Measurements from ENCODE around the gene BPI. TPM values are rescaled to one million over a fixed set of nuclear protein-coding genes. Genes with fewer than 3 reads are reported as not detected.

The BPI gene
- total RNA-seq, 4 donors from 2014 or later: 0.66 to 0.92 TPM; not detected in 2

DNA sequence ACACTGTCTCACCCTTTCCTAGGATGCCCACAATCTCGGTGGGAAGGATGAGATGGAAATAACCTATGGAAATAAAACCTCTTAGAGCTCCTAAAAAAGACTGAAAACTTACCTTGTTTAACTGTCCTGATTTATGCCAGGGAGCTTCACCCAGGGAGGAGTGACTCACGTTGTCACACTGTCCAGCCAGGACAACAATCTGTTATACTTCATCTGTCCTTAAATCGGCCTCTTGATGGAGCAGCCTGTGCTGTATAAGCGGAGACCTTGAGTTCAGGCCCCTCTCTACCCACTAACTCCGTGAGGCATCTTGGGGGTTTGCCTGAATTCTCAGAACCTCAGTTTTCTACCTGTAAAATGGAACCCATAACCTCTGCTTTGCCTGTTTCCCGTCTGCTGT, 34.2 kb upstream of the BPI start:
- H3K4me3 ChIP-seq: no peak overlapping the region
- DNase-seq (ENCODE audit: extremely low spot score): no peak
- no peak overlapping the region for H3K27ac ChIP-seq (replicated peaks in 1 of 4)
- intact Hi-C loops (cut with DNase I): no loop called here
- 88% methylated on average over 6 of the region's 6 CpGs for WGBS
- H3K9me3 ChIP-seq: no peaks in the 10 kb centered on the region
- TF ChIP-seq POLR2AphosphoS5 (IDR thresholded peaks at IDR 0.05): no peak
- no peak for TF ChIP-seq POLR2A (IDR thresholded peaks at IDR 0.05; ENCODE audit: low read depth)
- no peak for TF ChIP-seq EP300 (IDR thresholded peaks at IDR 0.05)
- TF ChIP-seq, protein P1, sequence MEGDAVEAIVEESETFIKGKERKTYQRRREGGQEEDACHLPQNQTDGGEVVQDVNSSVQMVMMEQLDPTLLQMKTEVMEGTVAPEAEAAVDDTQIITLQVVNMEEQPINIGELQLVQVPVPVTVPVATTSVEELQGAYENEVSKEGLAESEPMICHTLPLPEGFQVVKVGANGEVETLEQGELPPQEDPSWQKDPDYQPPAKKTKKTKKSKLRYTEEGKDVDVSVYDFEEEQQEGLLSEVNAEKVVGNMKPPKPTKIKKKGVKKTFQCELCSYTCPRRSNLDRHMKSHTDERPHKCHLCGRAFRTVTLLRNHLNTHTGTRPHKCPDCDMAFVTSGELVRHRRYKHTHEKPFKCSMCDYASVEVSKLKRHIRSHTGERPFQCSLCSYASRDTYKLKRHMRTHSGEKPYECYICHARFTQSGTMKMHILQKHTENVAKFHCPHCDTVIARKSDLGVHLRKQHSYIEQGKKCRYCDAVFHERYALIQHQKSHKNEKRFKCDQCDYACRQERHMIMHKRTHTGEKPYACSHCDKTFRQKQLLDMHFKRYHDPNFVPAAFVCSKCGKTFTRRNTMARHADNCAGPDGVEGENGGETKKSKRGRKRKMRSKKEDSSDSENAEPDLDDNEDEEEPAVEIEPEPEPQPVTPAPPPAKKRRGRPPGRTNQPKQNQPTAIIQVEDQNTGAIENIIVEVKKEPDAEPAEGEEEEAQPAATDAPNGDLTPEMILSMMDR (IDR thresholded peaks at IDR 0.05): no peak
- H3K27me3 ChIP-seq: no peaks in the 10 kb centered on the region
- no peaks in the 10 kb centered on the region for H3K36me3 ChIP-seq
- peaks cover 12 to 35% (median 24%) of the 10 kb centered on the region in 4 donors for H3K4me1 ChIP-seq

DNA sequence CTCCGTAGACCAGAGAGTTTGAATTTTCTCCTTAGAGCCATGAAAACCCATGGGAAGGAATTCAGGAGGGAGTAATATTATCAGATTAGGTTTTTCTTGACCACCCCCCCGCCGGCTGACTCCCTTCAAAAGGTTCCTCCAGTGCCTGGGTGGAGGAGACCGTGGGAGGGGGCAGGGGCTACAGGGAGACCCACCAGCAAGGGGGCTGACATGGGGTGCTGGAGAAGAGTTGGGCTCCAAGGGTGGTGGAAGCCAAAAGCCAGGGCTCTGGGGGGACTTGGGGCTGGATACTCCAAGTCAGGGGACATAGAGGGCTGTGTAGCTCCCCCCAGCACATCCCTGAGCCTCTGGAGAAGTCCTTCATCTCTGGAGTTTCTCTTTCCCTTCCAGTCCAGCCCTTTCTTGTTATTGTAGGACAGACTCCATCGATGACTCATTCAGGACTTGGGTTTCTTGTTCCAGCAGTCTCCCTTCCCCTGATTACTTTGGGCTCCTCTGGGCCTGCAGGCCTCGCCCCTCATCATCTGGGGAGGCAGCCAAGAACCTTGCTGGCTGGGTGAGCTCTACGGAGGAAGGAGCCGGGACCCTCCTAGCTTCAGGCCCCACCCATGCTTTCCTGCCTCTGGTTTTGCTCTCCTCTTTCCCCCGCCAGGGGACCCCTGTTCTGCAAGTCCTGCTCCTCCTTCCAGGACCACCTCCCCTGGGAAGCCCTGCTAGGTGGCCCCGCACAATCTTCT, 32.9 kb upstream of the BPI start:
- Histone ChIP-seq H3K27me3 (no peaks in the 10 kb centered on the region), H3K27ac (replicated peaks in 1 of 4) (peak overlapping the region; percentile 9 to 62 (median 55)), H3K36me3 (no peaks in the 10 kb centered on the region), H3K4me3 (no peak overlapping the region), H3K4me1 (peaks cover 12 to 35% (median 24%) of the 10 kb centered on the region in 4 donors), H3K9me3 (no peaks in the 10 kb centered on the region)
- intact Hi-C loops (cut with DNase I): no loop called here
- 53% methylated on average over 10 of the region's 10 CpGs for WGBS
- TF ChIP-seq EP300 (IDR thresholded peaks at IDR 0.05) (no peak), POLR2AphosphoS5 (IDR thresholded peaks at IDR 0.05) (peak in 1 of 2 donors; percentile 51), POLR2A (IDR thresholded peaks at IDR 0.05; ENCODE audit: low read depth) (no peak)
- TF ChIP-seq, protein P1 (IDR thresholded peaks at IDR 0.05): no peak
- DNase-seq (ENCODE audit: extremely low spot score): no peak

DNA sequence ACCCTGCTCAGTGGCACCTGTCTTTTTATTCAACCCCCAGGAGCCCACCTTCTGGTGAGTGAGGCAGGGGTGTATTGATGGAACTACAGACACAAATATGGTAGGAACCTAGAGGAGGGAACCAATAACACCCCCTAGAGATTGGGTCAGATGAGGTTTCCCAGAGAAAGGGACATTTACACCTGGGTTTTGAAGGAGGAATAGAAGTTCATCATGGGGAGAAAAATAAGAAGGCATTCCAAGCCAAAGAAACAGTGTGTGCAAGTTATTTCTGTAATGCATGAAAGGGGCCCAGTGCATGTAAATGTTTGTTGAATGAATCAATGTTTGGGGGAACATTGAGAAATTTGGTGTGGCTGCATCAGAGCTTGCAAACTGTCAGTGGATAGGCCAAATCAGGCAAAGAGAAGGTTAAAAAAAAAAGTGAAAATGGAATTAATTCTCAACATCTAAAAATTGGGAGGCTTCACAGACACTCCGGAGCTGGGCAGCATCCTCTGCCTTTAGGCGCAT, 32.3 kb upstream of the BPI start:
- TF ChIP-seq EP300 (IDR thresholded peaks at IDR 0.05) (no peak), POLR2A (IDR thresholded peaks at IDR 0.05; ENCODE audit: low read depth) (no peak), POLR2AphosphoS5 (IDR thresholded peaks at IDR 0.05) (no peak)
- TF ChIP-seq, protein P1 (IDR thresholded peaks at IDR 0.05): no peak
- WGBS: 100% methylated on average over 2 of the region's 2 CpGs
- intact Hi-C loops (cut with DNase I): no loop called here
- Histone ChIP-seq H3K4me3 (no peak overlapping the region), H3K27ac (replicated peaks in 1 of 4) (peak overlapping the region; percentile 9 to 62 (median 55)), H3K9me3 (no peaks in the 10 kb centered on the region), H3K36me3 (no peaks in the 10 kb centered on the region), H3K27me3 (no peaks in the 10 kb centered on the region), H3K4me1 (peaks cover 12 to 35% (median 24%) of the 10 kb centered on the region in 4 donors)
- DNase-seq (ENCODE audit: extremely low spot score): no peak

DNA sequence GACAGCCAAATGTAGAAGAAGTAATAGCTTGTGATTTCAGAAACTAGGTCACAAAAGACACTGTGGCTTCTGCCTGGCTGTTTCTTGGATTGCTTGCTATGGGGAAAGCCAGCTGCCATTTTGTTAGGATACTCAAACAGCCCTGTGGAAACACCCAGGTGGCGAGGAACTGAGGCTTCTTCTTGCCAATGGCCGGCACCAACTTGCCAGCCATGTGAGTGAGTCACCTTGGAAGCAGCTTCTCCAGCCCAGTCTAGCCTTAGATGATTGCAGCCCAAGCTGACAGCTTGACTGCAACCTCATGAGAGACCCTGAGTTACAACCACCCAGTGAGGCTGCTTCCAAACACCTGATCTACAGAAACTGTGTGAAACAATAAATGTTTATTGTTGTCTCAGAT, 31.6 kb upstream of the BPI start:
- intact Hi-C loops (cut with DNase I): no loop called here
- 82% methylated on average over 2 of the region's 2 CpGs for WGBS
- Histone ChIP-seq H3K36me3 (no peaks in the 10 kb centered on the region), H3K9me3 (no peaks in the 10 kb centered on the region), H3K4me1 (peaks cover 12 to 33% (median 21%) of the 10 kb centered on the region in 4 donors), H3K27ac (replicated peaks in 1 of 4) (peak overlapping the region in 3 of 4 donors; percentile 16 to 34 (median 25)), H3K27me3 (no peaks in the 10 kb centered on the region), H3K4me3 (no peak overlapping the region)
- no peak for DNase-seq (ENCODE audit: extremely low spot score)
- TF ChIP-seq POLR2A (IDR thresholded peaks at IDR 0.05; ENCODE audit: low read depth): no peak
- TF ChIP-seq EP300 (IDR thresholded peaks at IDR 0.05): no peak
- TF ChIP-seq, protein P1 (IDR thresholded peaks at IDR 0.05): no peak
- no peak for TF ChIP-seq POLR2AphosphoS5 (IDR thresholded peaks at IDR 0.05)
